ENCODE results near the gene CHST9.

GRCh38 chr18:27094621-27095020, 90.5 kb downstream of the CHST9 start:
- TF ChIP-seq, protein P1, sequence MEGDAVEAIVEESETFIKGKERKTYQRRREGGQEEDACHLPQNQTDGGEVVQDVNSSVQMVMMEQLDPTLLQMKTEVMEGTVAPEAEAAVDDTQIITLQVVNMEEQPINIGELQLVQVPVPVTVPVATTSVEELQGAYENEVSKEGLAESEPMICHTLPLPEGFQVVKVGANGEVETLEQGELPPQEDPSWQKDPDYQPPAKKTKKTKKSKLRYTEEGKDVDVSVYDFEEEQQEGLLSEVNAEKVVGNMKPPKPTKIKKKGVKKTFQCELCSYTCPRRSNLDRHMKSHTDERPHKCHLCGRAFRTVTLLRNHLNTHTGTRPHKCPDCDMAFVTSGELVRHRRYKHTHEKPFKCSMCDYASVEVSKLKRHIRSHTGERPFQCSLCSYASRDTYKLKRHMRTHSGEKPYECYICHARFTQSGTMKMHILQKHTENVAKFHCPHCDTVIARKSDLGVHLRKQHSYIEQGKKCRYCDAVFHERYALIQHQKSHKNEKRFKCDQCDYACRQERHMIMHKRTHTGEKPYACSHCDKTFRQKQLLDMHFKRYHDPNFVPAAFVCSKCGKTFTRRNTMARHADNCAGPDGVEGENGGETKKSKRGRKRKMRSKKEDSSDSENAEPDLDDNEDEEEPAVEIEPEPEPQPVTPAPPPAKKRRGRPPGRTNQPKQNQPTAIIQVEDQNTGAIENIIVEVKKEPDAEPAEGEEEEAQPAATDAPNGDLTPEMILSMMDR (conservative IDR thresholded peaks at IDR 0.05) = no peak
- TF ChIP-seq EZH2 (IDR thresholded peaks at IDR 0.05; ENCODE audit: low read depth) = no peak

All from PC-9 (cell line).